Adipose tissue (tissue), 3 donors: ENCODE measurements around the gene MAGI2. TPM values are rescaled to one million over a fixed set of nuclear protein-coding genes. Genes with fewer than 3 reads are reported as not detected.
"Not testable (repeated sequence)": the region's sequence is repeated elsewhere in the genome, so short reads cannot be mapped to it uniquely, and the experiment has no call there.

Source experiments
- H3K27ac ChIP-seq: one replicate; pipeline ENCODE4 v1.5.1; 2013; ENCODE audit warnings: low read depth, low read length
- WGBS, 3 donors: extraction: QIAGEN DNeasy Blood & Tissue Kit; methylation state at CpG; one replicate each; pipeline ENCODE4 v1.1.7; 2013; 5-methylcytosine and 5-hydroxymethylcytosine counted together
- polyA plus RNA-seq, 3 donors: library from polyadenylated mRNA; stranded (reverse); fragments of 200-250 nt; gene quantifications; one replicate each; pipeline ENCODE4 v1.2.3, GENCODE V29; 2013
- donor health status: healthy with polysubstance abuse.
- donor health status: Bipolar disorder and iron deficiency.
- donor health status: healthy.

The MAGI2 gene
- polyA plus RNA-seq, 3 donors: 0.81 to 3.2 (median 2.2) TPM

- 23 to 55% (median 54%) methylated on average over 2 of the region's 2 CpGs for WGBS, 3 donors
- H3K27ac ChIP-seq: no peak overlapping the region
Observed at GRCh38 chr7:78265071-78265470, 1188.4 kb downstream of the MAGI2 start.

GRCh38 chr7:78264105-78264504 is 1189.4 kb downstream of the MAGI2 start:
- WGBS, 3 donors: 89 to 91% (median 91%) methylated on average over 1 of the region's 1 CpG
- H3K27ac ChIP-seq: no peak overlapping the region

GRCh38 chr7:78261739-78262138 is 1191.7 kb downstream of the MAGI2 start:
- no peak overlapping the region for H3K27ac ChIP-seq
- WGBS, 3 donors: 89 to 93% (median 90%) methylated on average over 1 of the region's 1 CpG

GRCh38 chr7:78261302-78261701 is 1192.2 kb downstream of the MAGI2 start:
- no peak overlapping the region for H3K27ac ChIP-seq
- 85 to 89% (median 87%) methylated on average over 2 of the region's 2 CpGs for WGBS, 3 donors

GRCh38 chr7:78260826-78261225 is 1192.6 kb downstream of the MAGI2 start:
- WGBS, 3 donors: 70 to 96% (median 78%) methylated on average over 1 of the region's 1 CpG

GRCh38 chr7:78254726-78255055 is 1198.8 kb downstream of the MAGI2 start:
- no peak overlapping the region for H3K27ac ChIP-seq
- 88 to 89% (median 89%) methylated on average over 3 of the region's 3 CpGs for WGBS, 3 donors

More at GRCh38 chr7:78260826-78261225, 1192.6 kb downstream of the MAGI2 start:
- no peak overlapping the region for H3K27ac ChIP-seq

GRCh38 chr7:78253850-78254725 is 1199.4 kb downstream of the MAGI2 start:
- H3K27ac ChIP-seq: no peak overlapping the region
- 71 to 87% (median 82%) methylated on average over 4 of the region's 4 CpGs for WGBS, 3 donors

GRCh38 chr7:78248867-78249266 is 1204.6 kb downstream of the MAGI2 start:
- no peak overlapping the region for H3K27ac ChIP-seq
- 92 to 98% (median 96%) methylated on average over 4 of the region's 4 CpGs for WGBS, 3 donors

- no peak overlapping the region for H3K27ac ChIP-seq
Observed at GRCh38 chr7:78247910-78248689, 1205.4 kb downstream of the MAGI2 start.

GRCh38 chr7:78240179-78240578 is 1213.3 kb downstream of the MAGI2 start:
- H3K27ac ChIP-seq: not testable (repeated sequence)
- WGBS, 3 donors: 91 to 97% (median 95%) methylated on average over 1 of the region's 1 CpG

GRCh38 chr7:78234634-78235033 is 1218.8 kb downstream of the MAGI2 start:
- WGBS, 3 donors: 71 to 87% (median 76%) methylated on average over 3 of the region's 3 CpGs
- no peak overlapping the region for H3K27ac ChIP-seq

GRCh38 chr7:78232806-78233205 is 1220.7 kb downstream of the MAGI2 start:
- H3K27ac ChIP-seq: no peak overlapping the region
- WGBS, 3 donors: 89 to 95% (median 94%) methylated on average over 1 of the region's 1 CpG

- no peak overlapping the region for H3K27ac ChIP-seq
- 50 to 63% (median 61%) methylated on average over 9 of the region's 9 CpGs for WGBS, 3 donors
Observed at GRCh38 chr7:78226059-78226719, 1227.3 kb downstream of the MAGI2 start.

- no peak overlapping the region for H3K27ac ChIP-seq
Observed at GRCh38 chr7:78225534-78225933, 1227.9 kb downstream of the MAGI2 start.

GRCh38 chr7:78224923-78225322 is 1228.5 kb downstream of the MAGI2 start:
- H3K27ac ChIP-seq: no peak overlapping the region
- 89 to 94% (median 89%) methylated on average over 4 of the region's 4 CpGs for WGBS, 3 donors

More at GRCh38 chr7:78225534-78225933, 1227.9 kb downstream of the MAGI2 start:
- 69 to 90% (median 74%) methylated on average over 4 of the region's 4 CpGs for WGBS, 3 donors

- H3K27ac ChIP-seq: no peak overlapping the region
- 77 to 98% (median 77%) methylated on average over 1 of the region's 1 CpG for WGBS, 3 donors
Observed at GRCh38 chr7:78223598-78223997, 1229.9 kb downstream of the MAGI2 start.

- no peak overlapping the region for H3K27ac ChIP-seq
- WGBS, 3 donors: 44 to 63% (median 61%) methylated on average over 5 of the region's 5 CpGs
Observed at GRCh38 chr7:78222001-78222751, 1231.3 kb downstream of the MAGI2 start.

GRCh38 chr7:78220754-78221153 is 1232.7 kb downstream of the MAGI2 start:
- no peak overlapping the region for H3K27ac ChIP-seq
- WGBS, 3 donors: 56 to 91% (median 89%) methylated on average over 5 of the region's 5 CpGs
